HK-2 (cell line): Measurements from ENCODE around the gene RARG.

ENCODE experiments used
- DNase-seq: peaks from one replicate; pipeline ENCODE4 v3.0.0-alpha.2; 2018; ENCODE audit not compliant: unreplicated experiment

RARG gene

DNA sequence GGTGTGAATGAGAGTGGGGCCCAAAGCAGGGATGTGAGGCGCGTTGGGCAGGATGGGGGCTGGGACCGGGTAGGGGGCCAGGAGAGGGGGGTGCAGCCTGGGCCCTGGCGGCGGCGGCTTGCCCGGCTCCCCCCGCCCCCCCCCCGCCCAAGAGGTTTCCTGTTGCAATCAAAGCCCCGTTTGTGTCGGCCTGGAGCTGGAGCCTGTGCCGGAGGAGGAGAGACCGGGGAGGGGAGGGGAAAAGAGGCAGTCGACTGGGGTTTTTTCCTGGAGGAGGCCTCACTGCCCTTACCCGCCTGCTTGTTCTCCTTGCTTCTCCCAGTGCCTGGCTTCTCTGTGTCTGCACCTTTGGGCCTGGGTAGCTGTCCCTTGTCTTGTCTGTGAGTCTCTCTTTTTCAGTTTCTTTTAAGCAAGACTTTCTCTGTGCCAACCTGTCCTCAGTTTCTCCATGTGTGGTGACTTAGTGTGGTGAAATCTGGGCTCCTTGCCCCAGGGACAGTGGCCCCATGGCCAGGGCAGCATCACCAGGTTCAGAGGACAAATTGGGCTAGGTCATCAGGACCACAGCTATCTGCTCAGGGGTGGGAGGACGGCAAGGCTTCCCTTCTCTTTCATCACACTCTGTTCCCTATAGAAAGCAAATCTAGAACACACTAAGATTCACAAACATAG lies 8.5 kb downstream of the RARG start:
- DNase-seq = no peak

DNA sequence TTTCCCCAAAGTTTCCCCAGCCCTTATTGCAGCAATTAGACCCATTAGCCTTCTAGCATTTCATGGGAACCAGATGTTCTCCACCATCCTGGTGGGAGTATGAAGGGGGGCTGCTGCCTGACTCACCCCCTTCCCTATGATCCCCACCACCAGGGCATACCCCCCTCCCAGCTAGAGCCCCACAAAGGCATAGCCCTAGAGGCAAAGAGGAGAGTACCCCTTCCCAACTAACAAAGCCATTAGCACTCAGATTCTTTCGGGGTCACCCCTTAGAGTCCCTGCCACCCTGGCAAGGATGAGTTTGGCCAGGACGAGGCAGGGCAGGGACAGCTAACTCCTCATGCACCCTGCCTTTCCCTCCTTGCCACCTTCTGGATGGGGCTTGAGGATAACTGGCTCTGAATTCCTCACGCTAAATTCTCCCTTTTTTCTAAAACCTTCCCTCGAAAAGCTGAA lies 9.2 kb downstream of the RARG start:
- no peak for DNase-seq

DNA sequence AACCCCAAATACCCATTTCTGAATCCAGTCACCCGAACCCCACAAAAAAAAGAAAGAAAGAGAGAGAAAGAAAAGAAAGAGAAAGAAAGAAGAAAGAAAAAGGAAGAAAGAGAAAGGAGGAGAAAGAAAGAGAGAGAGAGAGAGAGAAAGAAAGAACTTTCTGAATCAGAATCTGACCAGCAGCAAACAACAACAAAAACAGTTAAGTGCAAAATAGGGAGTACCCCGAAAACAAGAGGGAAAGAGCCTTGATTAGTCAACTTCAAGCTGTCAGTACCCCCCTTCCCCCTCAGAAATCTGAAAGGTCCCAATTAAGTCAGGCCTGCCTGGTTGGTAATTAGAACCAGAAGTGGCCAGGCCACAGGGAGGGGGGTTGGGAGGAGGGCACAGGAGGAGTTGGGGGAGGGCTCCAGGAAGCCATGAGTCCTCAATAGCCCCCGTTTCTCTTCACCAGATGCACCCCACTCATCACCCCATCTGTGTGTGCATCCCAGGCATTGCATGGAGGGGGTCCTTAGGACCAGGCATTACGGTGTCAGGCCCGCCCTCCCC lies 9.8 kb downstream of the RARG start:
- no peak for DNase-seq

DNA sequence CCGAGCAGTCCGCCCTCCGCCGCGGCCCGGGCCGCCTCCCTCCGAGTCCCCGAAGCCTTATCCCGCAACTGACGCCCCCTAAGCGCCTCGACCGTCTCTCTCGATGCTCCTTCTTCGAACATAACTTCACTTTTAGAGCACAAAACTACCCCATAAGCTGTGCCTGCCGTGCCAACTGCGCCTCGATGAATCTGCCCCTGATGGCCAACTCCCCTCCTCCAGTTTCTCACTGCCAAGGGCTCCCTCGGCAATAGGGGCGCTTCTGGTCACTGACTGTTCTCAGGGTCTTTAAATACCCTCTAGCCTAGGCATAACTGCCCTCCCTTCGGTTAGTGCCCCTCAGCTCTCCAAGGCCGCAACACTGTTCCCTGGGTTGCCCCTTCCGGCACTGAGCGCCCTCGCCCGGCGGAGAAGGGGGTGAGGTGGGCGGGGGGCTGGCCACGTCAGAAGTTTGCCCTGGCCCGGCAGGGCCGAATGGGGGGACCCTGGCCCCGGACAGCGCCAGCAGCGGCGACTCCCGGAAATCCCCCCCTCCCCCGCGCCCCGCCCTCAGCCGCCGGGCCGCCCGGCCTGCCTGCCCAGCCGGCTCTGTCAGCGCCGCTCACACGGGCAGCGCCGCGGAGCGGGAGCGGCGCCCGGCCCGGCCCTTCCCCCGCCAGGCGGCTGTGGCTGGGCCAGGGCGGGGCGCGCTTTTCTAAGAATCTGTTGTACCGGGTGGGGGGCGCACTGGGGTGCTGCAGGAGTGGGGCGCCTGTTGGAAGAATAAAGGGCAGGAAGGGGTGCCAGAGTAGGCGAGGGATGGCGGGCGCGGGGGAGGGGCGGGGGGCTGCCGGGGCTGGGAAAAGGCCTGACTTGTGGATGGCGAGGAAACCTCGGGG lies 10.6 kb downstream of the RARG start:
- DNase-seq = peak; percentile 82

DNA sequence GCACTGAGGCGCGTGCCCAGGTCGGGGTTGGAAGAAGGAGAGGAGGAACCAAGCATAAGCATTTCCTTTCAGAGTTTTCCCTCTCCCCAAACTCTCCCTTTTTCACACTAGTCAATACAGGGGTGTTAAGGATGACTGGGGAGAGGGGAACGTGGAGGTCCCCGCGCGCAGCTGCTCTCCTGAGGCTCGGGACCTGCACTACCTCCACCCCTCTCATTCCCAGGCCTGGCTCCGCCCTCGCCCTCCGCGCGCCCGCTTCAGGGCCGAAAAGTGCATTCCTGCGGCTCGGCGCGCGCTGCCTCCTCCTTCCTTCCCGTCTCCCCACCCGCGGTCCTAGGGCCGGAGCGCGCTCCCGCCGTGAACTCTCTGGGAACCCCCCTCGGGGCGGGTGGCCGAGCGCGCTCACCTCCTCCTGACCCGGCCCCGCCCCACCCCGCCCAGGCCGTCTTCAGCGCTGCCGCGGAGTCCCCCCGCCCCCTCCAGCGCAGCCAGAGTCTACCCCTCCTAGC lies 11.3 kb downstream of the RARG start:
- DNase-seq = peak; percentile 95

DNA sequence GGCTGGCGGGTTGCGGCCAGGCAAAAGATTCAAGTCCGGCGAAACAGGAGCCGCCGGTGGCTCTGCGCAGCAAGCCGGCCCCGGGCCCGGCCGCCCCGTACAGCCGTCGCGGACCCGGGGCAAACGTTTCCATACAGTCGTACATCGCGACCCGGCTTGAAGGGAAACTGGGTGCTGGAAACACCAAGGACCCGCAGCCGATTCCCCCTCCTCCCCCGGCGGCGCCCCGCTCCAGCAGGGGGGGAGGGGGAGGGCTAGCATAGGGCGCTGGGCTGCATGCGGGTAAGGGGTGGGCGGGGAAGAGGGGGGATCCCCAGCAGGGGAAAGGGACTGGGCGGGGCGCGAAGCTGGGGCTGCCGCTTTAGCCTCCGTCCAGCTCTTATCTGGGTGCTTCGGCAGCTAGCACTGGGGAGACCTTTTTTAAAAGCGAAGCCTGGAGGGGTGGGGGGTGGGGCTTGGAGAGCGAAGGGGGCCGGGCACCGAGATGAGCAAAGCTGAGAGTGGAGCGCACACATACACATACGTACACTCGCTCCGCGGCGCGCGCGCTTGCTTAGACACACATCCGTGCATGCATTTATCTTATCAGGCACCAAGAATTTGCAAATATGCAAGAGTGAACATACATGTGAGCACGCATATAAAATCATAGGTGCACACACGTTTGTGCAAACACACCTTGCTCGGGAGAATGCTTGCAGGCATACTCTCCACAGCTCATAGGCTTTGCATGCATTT lies 11.9 kb downstream of the RARG start:
- peak; percentile 62 for DNase-seq

DNA sequence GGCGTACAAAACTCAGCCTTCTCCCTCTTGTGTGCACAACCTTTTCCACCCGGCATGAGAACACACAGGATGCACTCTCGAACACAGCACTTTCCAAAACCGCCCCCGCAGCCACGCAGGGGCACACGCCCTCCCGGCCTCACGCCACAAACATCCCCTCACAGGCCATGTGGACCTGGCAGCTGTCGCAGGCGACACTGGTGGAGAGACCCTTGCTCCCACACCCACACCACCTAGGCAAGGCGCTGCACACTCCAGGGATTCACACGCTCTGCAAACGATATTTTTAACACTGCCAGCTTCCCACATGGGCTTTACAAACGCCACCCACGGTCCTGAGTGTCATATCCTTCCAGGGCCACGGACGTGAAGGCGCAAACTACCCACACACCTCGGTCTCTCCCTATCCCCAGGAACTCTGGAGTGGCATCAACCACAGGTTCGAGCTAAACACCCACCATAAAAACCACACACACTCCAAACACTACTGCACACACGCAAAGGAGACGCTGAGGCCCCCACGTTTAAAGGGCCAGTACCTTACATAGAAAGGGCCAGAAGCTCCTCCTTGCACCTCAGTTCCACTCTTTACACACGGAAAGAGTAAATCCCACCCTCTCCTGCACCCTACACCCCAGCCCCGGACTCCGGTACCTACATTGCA lies 12.6 kb downstream of the RARG start:
- no peak for DNase-seq

DNA sequence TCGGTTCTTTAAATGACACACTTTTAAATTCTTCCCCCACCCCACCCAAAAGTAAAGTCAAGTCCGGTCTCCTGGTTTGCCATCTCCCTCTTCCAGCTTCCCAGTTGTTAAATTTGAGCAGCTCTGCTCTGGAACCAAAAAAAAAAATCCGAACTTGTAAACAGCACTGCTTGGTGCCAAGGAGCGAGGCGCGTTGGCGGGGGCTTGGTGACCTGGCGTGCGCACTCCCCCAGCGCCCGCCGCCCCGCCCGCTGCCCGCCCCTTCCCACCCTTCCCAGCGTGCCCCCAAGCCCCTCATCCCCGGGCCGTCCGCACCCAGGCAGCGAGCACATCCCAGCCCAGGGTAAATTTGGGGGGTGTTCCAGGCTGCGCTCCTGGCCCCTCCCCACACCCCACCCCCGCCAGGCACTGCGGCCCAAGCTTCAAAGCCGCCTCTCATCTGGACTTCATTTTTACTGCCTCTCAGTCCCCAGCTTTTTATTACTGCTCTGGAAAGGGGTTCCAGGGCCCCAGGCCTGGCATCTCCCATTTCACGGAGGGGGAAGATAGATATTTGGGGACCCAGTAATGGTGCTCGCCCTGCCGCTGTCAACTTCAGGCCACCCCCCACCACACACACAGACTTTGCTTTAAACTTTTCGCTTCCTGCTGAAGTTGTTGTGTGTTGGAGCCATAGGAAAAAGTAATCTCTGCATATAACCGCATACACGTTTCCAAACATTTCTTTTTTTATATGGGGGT lies 13.3 kb downstream of the RARG start:
- DNase-seq = no peak

DNA sequence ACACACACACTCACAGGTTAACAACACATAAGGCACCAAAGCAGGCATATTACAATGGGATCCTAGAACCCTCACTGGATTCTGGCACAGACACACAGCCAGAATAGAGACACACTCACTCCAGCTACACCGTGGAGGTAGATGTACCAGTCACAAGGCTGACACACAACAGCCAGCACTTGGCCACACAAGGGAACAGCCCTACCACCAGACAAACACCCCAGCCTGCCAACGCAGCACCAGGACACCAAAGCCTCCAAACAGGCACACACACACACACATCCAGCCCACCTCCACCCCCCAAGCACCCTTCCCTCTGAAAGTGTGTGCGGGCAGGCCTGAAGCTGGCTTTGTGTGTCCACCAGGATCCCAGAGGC lies 14.1 kb downstream of the RARG start:
- DNase-seq = no peak

DNA sequence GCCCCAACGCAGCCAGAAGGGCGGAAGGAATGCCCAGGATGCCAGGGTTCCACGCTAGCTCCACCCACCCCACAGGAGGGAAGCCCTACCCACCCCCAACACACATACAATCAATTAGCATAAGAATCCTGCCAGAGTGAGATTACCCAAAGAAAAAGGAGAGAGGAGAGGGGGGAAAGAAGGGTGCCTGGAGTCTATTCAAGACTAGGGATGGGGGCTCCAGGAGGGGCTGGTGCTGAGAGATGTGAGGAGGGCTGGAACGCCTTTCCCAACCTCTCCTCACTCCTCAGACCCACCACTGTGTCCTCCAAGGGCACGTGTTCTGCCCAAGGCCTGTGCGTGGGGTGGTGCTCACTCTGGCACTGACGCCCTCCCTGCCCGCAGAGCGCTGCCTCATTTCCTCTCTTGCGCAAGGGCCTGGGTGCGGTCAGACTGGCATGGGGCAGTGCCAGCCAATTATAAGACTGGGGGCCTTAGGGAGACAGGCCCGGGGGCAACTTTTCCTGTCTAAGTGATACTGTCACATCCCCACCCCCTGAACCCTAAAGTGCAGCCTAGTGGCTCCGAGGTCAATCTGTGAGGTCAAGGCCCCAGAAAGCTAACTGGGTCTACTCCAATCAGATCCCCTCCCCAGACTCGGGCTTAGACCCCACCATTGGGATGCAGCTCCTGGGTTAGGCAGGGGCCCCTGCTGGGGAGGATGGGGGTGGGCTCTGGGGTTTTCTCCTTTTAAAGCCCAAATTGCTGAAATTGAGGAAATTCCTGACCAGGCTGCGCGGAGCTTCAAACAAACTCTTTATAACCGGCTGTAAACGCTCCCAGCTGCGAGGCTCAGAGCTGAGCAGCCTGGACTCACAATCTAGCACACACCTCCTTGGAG lies 14.7 kb downstream of the RARG start:
- no peak for DNase-seq

DNA sequence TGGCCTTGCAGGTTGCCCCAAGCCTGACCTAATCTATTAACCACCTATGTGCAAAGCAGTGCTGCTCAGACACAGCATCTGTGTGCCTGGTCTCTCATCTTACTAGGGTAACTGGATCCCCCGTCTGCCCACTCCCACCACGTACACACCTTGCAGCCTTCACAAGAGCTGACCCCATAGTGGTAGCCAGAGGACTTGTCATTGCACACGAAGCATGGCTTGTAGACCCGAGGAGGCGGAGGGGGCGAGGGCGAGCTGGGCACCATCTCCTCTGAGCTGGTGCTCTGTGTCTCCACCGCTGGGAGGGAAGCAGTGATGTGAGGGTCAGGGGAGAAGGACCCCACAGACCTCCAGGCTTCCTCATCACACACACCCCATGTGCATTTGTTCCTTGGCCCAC lies 16.5 kb downstream of the RARG start:
- no peak for DNase-seq

DNA sequence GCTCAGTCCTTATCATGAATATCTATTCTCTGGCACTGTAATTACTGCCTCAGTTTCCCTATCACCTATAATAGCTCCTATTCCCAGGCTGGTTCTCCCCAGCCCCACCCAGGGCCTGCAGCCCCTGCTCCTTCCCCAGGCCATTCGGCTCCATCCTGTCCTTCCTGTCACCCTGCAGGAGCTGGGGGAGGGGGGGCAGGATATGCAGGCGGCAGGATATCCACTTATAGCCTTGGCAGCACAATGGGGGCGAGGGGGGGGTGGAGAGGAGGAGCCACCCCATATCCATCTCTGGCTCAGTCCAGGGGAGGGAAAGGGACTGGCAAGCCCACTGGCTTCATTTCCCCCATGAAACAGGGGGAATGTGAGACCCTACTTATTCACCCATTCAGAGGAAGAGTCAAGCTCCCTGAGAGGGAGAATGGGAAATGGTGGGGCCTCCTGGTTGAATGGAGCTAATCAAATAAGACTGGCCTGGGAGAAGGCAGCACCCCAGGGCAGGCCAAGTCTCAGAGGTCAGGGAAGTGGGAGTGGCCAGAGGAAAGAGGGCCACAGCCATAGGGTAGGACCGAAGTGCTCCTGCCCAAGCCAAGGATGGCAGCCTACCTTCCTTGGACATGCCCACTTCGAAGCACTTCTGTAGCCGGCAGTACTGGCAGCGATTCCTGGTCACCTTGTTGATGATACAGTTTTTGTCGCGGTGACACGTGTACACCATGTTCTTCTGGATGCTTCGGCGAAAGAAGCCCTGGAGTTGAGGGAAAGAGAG lies 17.1 kb downstream of the RARG start:
- DNase-seq = no peak

DNA sequence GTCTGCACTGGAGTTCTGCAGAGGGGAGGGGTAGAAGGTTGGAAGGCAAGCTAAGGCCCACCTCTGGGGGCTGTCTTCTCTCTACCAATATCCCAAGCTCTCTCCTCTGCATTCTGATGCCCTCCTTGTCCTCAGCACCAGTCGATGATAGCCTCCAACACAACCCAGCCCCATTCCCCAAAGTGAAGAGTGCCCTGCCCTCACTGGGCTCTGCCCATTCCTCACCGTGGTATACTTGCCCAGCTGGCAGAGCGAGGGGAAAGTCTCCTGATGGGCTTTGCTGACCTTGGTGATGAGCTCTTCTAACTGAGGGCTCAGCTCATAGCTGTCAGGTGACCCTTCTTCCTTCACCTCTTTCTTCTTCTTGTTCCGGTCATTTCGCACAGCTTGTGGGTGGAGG lies 17.8 kb downstream of the RARG start:
- no peak for DNase-seq

DNA sequence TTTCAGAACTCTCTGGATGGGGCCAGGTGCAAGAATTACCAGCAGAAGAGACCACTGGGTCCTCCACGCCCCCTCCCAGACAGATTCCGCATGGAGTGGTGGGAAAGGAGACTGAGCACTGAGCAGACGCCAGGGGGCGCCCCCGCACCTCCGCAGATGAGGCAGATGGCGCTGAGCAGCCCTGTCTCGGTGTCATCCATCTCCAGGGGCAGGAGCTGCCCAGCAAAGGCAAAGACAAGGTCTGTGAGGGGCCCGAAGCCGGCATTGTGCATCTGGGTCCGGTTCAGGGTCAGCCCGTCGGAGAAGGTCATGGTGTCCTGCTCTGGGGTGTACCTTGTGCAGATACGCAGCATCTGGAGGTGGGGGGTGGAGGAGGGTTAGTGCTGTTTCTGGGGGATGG lies 18.7 kb downstream of the RARG start:
- DNase-seq = peak; percentile 81

DNA sequence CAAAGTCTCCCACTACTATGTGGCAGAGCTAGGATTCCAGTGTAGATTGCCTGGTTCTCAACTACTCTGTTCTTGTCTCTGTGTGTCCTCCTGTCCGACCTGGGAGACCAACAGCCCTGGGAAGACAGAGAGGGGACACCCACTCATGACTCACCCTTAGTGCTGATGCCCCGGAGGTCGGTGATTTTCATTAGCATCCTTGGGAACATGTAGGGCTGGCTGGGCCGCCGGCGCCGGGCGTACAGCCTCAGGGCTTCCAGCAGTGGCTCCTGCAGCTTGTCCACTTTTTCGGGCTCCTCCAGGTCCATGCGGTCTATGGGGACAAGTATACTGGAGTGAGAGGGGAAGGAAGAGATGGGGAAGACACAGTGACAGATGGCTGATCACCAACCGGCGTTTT lies 19.1 kb downstream of the RARG start:
- no peak for DNase-seq

DNA sequence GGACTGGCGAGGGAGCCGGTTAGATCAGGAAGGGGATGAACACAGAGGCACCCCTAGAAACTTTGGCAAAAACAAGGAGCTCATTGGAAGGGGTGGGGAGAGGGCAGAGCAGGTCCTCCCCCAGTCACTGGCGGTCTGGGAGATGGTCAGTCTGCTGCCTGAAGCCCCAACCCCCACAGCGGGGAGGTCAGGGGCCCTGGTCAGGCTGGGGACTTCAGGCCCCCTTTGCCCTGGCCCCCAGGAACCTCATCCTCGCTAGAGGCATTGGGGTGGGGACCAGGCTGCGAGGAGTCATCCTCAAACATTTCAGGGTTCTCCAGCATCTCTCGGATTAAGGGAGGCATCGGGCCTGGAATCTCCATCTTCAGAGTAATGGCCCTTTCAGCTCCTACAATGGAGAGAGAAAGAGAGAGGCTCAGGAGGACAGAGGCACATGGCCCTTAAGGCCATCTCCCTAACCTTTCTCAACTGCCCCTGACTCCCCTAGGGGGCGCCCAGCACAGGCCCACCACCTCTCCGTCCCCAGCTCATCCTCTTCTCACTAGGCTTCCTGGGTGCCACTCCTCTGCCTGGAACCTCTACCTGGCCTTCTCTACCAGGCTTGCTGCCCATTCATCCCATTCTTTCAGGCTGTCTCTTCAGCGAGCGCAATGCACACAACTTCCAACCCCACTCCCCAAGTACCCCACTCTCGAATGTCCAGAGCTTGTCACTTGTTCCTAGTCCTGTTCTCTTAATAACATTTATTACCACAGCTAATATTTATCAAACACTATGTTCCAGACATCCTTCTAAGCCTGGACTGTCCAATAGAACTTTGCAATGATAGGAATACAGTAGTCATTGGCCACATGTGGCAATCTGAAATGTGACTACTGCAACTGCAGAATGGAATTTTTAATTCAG lies 20.3 kb downstream of the RARG start:
- no peak for DNase-seq

DNA sequence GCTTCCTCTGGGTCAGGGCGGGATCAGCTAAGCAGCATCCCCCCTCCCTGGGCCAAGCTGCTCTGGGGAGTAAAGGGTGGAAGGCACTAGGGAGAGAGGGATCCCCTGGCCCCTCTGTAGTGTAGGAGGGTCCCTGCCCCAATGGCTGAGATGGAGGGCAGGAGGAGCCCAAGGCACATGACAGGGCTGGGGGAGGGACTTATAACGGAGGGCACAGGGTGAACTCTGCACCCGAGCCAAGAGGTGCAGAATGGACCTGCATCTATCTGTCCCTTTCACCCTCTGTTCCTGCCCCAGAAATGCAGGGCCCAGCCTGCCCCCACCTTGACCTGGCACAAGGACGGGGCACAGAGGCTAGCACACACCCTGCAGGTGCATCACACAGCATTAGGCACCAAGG lies 21.2 kb downstream of the RARG start:
- DNase-seq = no peak

DNA sequence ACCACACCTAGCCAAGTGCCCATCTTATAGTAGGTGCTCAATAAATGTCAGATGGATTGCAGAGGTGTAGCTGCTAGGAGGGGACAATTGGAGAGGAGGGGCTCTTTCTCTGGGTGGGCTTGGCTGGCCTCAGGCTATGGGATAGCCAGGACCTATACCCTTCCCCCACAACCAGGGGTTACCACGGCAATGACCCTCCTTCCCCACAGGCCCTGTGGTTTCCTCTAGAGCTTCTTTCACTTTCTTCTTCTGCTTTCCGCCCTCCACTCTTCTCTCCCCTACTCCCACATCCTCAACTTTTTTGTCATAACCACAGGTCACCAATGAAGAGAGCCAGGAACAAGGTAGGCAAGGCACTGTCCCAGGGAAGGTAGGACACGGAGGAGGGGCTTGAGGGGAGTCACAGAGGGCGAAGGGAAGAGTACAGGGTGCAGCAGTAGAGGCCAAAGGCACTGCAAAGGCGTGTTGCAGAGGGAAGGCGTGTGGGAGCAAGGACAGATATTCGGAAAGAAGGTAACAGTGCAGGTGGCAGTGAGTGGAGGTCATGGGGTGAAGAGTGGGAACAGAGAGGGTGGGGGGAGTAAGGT lies 23.0 kb downstream of the RARG start:
- no peak for DNase-seq
